ENCODE data around the gene CNGB1.
"Not testable (repeated sequence)": the region's sequence is repeated elsewhere in the genome, so short reads cannot be mapped to it uniquely, and the experiment has no call there.

CNGB1 gene

DNA sequence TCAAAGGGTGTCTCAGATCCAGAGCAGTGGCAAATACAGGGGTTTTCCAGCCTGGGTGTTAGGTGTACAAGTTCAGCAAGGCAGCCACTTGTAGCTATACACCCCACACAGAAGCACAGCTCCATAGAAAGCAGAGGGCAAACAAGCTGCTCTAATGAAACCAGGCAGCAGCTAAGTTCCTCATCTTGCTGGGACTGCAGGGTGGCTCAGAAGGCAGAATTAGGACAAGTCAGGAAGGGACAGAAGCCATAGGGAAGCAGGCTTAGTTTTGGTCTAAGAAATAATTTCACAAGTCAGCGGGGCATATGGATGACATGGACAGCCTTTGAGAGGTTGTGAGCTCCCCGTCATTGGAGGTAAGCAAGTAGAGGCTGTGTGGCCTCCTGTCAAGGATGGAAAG lies 23.7 kb downstream of the CNGB1 start:
- no peaks in the 10 kb centered on the region for H3K4me1 ChIP-seq (ENCODE audit: insufficient read depth, low read length)
- H3K9me3 ChIP-seq (ENCODE audit: control insufficient read depth, insufficient read depth, low read length): no peaks in the 10 kb centered on the region
- no peaks in the 10 kb centered on the region for H3K36me3 ChIP-seq (ENCODE audit: insufficient read depth, low read length)
- H3K9ac ChIP-seq (ENCODE audit: low read depth, low read length): no peak overlapping the region

DNA sequence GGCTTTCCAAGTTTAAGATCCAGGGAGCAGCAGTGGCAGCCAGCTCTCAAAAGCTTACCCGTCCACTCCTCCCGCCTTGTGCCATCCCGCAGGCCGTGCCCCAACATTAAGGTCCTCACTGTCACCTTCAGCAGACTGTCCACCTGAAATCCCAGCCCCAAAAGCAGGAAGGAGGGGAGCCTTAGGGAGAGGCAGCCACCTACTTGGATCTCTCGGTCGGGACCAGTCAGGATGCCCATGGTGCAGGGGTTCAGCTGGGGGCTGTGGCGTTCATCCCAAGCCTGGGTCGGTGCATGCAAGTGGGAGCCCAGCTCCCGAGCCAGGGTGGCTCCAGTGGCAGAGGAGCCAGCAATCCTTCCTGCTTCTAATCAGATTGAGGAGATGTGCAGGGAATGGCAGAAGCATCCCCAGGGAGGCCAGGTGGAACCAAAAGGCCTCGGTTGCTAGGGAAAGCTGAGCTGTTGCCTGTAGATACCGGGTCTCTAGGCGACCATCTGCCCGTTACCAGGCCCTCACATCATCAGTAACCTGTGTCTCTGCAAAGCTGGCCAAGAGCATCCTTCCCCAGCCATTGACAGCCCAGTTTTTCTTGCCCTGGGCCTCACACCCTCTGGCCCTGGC lies 24.6 kb downstream of the CNGB1 start:
- Histone ChIP-seq H3K36me3 (ENCODE audit: insufficient read depth, low read length) (no peaks in the 10 kb centered on the region), H3K9me3 (ENCODE audit: control insufficient read depth, insufficient read depth, low read length) (no peaks in the 10 kb centered on the region), H3K4me1 (ENCODE audit: insufficient read depth, low read length) (no peaks in the 10 kb centered on the region), H3K9ac (ENCODE audit: low read depth, low read length) (no peak overlapping the region)

DNA sequence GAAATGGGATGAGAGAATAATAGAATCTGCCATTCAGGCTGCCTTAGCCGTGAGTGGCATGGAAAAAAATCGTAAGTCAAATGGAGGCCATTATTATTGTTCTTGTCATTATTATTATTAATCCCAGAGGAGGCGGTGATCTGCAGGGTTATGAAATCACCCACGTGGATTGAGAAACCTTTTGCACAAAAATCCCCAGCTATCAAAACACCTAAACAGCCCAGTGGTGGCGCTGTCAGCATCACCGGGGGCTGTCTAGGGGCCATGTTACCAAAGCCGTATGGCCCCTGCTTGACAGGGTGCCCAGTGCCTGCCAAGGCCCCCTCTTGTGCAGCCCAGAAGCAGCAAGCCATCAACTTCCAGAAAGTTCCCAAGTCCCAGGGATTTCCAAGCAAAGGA lies 25.2 kb downstream of the CNGB1 start:
- no peaks in the 10 kb centered on the region for H3K4me1 ChIP-seq (ENCODE audit: insufficient read depth, low read length)
- no peaks in the 10 kb centered on the region for H3K36me3 ChIP-seq (ENCODE audit: insufficient read depth, low read length)
- H3K9ac ChIP-seq (ENCODE audit: low read depth, low read length): no peak overlapping the region
- no peaks in the 10 kb centered on the region for H3K9me3 ChIP-seq (ENCODE audit: control insufficient read depth, insufficient read depth, low read length)

DNA sequence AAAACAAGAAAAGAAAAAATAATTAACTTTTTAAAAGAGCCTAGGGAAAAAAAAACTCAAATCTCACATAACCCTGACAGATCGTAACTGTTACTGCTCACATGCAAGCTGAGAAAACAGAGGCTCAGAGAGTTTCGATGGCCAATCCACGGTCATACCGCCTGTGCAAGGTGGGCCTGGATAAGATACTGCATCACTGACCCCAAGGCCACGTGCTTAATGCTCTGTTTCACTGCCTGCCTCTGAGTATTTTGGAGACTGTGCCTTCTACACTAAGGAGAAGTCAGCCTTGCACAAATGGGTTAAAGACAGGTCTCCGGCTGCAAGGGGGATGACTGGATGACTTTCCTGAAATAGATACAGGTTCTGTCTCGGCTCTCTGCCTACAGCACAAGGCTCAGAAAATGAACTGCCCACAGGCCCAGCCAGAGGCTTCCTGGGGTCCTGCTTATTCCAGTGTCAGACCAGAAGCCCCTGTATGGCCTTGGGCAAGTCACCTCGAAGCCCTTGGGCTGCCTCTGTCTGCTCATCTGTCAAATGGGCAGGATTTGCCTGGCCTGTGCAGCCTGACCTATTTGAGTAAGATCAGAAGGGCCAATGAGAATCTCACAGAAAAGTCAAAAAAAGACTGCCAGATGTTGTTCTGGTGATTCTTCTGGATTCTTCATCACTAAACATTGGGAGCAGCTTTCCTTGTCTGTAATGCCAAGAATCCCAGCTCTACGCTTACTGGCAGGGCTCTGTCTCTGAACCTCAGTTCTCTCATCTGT lies 25.8 kb downstream of the CNGB1 start:
- Histone ChIP-seq H3K36me3 (ENCODE audit: insufficient read depth, low read length) (no peaks in the 10 kb centered on the region), H3K9me3 (ENCODE audit: control insufficient read depth, insufficient read depth, low read length) (no peaks in the 10 kb centered on the region), H3K9ac (ENCODE audit: low read depth, low read length) (no peak overlapping the region), H3K4me1 (ENCODE audit: insufficient read depth, low read length) (no peaks in the 10 kb centered on the region)

DNA sequence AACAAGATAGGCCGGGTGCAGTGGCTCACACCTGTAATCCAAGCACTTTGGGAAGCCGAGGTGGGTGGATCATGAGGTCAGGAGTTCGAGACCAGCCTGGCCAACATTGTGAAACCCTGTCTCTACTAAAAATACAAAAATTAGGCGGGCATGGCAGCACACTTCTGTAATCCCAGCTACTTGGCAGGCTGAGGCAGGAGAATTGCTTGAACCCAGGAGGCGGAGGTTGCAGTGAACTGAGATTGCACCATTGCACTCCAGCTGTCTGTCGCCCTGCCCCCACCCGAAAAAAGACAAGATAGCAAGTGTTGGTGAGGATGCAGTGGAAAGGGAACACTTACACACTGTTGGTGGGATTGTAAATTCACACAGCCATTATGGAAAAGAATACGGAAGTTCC lies 27.5 kb downstream of the CNGB1 start:
- H3K4me1 ChIP-seq (ENCODE audit: insufficient read depth, low read length); H3K9ac ChIP-seq (ENCODE audit: low read depth, low read length); H3K9me3 ChIP-seq (ENCODE audit: control insufficient read depth, insufficient read depth, low read length); H3K36me3 ChIP-seq (ENCODE audit: insufficient read depth, low read length): not testable (repeated sequence)

DNA sequence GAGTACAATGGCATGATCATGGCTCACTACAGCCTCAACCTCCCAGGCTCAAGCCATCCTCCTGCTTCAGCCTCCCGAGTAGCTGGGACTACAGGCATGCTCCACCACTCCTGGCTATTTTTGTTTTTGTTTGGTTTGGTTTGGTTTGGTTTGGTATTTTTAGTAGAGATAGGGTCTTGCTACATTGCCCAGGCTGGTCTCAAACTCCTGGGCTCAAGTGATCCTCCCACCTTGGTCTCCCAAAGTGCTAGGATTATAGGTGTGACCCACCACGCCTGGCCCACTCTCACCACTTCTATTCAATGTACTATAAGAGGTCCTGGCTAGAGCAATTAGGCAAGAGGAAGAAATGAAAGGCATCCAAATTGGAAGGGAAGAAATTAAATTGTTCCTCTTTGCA lies 29.0 kb downstream of the CNGB1 start:
- not testable (repeated sequence) for H3K9ac ChIP-seq (ENCODE audit: low read depth, low read length); H3K36me3 ChIP-seq (ENCODE audit: insufficient read depth, low read length); H3K4me1 ChIP-seq (ENCODE audit: insufficient read depth, low read length); H3K9me3 ChIP-seq (ENCODE audit: control insufficient read depth, insufficient read depth, low read length)

DNA sequence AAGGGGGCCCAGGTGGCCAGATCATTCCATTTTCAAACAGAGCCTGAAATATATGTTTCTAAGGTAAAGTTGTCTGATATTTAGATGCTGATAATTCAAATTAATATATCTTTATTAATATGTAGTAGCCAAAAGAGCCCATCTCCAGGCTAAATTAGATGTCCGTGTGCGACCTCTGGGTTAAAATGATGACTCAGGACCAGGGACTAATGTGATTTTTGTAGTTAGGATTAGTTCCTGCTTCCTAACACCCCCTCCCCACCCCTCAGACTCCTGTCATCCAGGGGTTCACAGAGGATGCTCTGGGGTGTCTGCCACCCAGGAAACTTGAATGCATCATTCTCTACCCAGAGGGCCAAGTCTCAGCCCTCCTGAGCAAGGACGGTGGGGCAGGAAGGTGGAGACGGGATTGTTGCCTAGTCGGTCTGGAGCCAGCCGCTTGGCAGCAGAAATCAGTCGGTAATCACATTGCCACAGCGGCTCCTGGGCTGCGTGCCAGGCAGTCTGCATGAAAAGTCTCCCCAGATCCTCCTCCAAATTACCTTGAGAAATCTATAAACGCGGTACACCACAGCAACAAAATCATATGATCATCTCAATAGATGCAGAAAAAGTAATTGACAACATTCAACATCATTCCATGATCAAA lies 29.8 kb downstream of the CNGB1 start:
- no peaks in the 10 kb centered on the region for H3K36me3 ChIP-seq (ENCODE audit: insufficient read depth, low read length)
- H3K9ac ChIP-seq (ENCODE audit: low read depth, low read length): no peak overlapping the region
- no peaks in the 10 kb centered on the region for H3K9me3 ChIP-seq (ENCODE audit: control insufficient read depth, insufficient read depth, low read length)
- H3K4me1 ChIP-seq (ENCODE audit: insufficient read depth, low read length): no peaks in the 10 kb centered on the region; the same call in 1 of the 2 replicates

DNA sequence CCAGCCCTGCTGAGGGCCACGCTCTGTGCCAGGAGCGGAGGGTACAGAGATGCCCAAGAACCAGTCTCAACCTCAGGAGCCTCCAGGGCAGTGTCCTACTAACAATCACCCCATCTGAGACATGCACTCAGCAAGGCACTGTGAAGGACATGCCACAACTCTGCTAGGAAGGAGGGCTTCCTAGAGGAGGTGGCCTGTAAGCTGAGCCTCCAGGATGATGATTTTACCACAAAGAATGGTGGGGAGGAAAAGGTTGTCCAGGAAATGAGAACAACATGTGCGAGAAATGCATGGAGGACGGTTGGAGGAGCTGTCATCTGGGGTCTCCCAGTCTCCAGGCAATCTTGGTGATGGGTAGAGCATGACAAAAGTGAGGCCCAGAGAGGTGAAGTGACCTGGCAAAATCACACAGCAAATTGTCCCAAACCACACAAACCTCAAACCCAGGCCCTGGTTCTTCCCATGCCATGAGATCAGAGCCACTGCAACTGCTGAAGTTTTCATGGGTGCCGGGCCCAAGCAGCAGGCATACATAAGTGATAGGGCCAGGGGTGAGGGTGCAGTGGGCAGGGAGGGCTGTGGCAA lies 30.5 kb downstream of the CNGB1 start:
- Histone ChIP-seq H3K9ac (ENCODE audit: low read depth, low read length) (no peak overlapping the region), H3K36me3 (ENCODE audit: insufficient read depth, low read length) (no peaks in the 10 kb centered on the region), H3K9me3 (ENCODE audit: control insufficient read depth, insufficient read depth, low read length) (no peaks in the 10 kb centered on the region), H3K4me1 (ENCODE audit: insufficient read depth, low read length) (no peaks in the 10 kb centered on the region; the same call in 1 of the 2 replicates)

DNA sequence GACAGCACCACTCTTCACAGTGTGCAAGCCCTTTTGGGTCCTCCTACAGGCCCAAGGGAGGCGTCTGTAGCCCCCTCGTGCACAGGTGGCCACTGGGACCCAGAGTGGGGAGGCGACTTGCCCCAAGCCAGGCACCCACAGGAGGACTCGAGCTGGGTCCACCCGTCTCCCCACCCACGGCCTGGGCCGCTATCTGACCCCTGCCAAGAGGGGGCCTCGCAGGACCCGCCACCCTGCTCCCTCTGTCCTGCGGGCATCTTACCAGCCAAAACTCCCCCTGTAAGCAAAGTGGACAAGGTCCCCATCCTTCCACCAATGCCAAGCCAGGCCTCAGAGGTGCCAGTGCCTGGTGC lies 31.1 kb downstream of the CNGB1 start:
- no peaks in the 10 kb centered on the region; the same call in 1 of the 2 replicates for H3K4me1 ChIP-seq (ENCODE audit: insufficient read depth, low read length)
- no peaks in the 10 kb centered on the region for H3K36me3 ChIP-seq (ENCODE audit: insufficient read depth, low read length)
- H3K9ac ChIP-seq (ENCODE audit: low read depth, low read length): no peak overlapping the region
- H3K9me3 ChIP-seq (ENCODE audit: control insufficient read depth, insufficient read depth, low read length): no peaks in the 10 kb centered on the region

DNA sequence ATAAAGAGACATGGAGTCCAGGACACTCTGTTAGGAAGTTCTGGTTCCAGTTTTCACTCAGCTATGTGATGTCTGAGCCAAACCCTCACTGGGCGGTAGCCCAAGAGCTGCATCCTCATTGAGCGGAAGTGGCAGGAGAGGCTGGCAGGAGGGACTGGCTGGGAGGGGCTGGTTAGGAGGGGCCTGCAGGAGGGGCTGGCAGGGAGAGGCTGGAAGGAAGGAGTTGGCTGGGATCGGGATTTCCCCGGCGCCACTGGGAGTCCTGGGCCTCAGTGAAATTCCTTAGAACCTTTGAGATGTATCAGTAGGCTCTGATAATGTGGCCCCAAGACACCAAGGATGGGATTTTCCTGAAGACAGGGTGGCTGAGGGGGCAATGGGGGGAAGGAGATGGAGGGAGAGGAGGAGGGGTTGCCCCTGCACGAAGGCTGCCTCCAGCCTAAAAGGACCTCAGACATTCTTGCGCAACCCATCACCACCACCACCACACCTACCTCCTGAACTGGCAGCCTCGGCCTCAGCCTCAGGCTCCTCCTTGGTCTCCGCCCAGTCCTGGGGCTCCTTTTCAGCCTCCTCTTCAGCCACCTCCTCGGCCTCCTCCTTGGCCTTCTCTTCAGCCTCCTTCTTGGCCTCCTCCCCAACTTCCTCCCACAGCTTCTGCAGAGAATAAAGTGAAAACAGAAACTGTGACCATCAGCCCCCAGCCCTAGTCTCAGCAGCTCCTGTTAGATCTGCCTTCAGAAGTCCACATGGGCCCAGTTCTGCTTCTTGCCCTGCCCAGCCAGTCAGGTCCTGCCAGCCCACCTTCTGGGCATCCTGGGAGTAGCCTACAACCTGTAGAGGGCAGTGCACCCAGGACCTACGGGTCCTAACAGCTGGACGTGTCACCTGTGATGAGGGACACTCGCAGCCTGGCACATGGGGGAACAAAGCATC lies 31.7 kb downstream of the CNGB1 start:
- Histone ChIP-seq H3K9ac (ENCODE audit: low read depth, low read length) (no peak overlapping the region), H3K4me1 (ENCODE audit: insufficient read depth, low read length) (no peaks in the 10 kb centered on the region; the same call in 1 of the 2 replicates), H3K9me3 (ENCODE audit: control insufficient read depth, insufficient read depth, low read length) (no peaks in the 10 kb centered on the region), H3K36me3 (ENCODE audit: insufficient read depth, low read length) (no peaks in the 10 kb centered on the region)

DNA sequence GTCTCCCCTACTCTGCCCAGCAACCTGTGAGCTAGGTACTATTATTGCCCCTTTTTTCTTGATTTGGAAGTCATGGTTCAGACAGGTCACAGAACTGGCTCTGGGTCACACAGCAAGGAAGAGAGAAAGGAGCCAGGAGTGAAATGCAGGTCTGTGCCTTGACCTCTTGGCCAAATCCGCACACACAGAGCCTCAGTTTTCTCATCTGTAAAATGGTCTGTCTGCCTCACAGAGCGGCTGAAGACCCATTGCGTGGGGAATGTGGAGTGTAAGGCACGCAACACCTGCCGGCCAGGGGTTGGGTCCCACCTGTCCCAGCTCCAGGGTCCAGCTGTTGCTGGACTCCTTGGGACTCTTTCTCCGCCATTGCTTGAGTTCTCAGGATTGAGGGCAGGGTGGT lies 32.4 kb downstream of the CNGB1 start:
- H3K9ac ChIP-seq (ENCODE audit: low read depth, low read length): no peak overlapping the region
- H3K4me1 ChIP-seq (ENCODE audit: insufficient read depth, low read length): no peaks in the 10 kb centered on the region; the same call in 1 of the 2 replicates
- H3K9me3 ChIP-seq (ENCODE audit: control insufficient read depth, insufficient read depth, low read length): no peaks in the 10 kb centered on the region

DNA sequence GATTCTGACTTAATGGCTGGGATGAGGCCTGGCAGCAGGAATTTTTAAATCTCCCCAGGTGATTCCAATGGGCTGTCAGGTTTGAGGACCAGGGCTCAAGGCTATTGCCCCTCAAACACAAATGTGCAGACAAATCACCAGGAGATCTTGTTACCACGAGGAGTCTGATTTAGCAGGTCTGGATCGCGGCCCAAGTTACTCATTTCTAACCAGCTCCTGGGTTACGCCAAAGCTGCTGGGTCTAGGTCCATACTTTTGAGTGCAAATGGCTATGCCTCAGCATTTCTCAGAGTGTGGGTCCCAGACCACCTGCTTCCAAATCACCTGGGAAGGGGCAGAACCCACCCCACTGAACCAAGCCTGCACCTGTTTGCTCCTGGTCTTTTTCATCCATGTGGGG lies 33.1 kb downstream of the CNGB1 start:
- Histone ChIP-seq H3K36me3 (ENCODE audit: insufficient read depth, low read length) (no peaks in the 10 kb centered on the region), H3K9me3 (ENCODE audit: control insufficient read depth, insufficient read depth, low read length) (no peaks in the 10 kb centered on the region), H3K9ac (ENCODE audit: low read depth, low read length) (no peak overlapping the region), H3K4me1 (ENCODE audit: insufficient read depth, low read length) (no peaks in the 10 kb centered on the region; the same call in 1 of the 2 replicates)

More for the DNA sequence above, 32.4 kb downstream of the CNGB1 start:
- H3K36me3 ChIP-seq (ENCODE audit: insufficient read depth, low read length): no peaks in the 10 kb centered on the region

DNA sequence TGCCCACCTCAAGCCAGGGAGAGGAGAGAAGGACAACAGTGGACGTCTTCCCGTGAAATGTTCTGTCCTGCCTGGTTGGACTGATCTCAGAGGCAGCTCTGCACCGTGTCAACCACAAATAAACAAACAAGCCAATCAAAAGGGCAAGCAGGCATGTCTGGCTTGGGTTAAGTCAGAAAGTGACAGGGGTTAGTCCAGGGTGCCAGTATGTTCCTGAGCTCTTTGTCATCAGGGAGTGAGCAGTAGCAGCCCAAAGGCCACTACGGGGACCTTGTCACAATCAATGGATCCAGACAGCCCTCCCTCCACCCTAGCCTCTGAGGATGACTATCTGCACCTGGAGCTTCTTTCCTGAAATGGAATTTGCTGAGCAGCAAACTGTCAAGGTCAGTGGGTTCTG lies 35.0 kb downstream of the CNGB1 start:
- Histone ChIP-seq H3K9me3 (ENCODE audit: control insufficient read depth, insufficient read depth, low read length) (no peaks in the 10 kb centered on the region; the same call in 1 of the 2 replicates), H3K36me3 (ENCODE audit: insufficient read depth, low read length) (no peaks in the 10 kb centered on the region), H3K4me1 (ENCODE audit: insufficient read depth, low read length) (no peaks in the 10 kb centered on the region; the same call in 1 of the 2 replicates), H3K9ac (ENCODE audit: low read depth, low read length) (no peak overlapping the region)

DNA sequence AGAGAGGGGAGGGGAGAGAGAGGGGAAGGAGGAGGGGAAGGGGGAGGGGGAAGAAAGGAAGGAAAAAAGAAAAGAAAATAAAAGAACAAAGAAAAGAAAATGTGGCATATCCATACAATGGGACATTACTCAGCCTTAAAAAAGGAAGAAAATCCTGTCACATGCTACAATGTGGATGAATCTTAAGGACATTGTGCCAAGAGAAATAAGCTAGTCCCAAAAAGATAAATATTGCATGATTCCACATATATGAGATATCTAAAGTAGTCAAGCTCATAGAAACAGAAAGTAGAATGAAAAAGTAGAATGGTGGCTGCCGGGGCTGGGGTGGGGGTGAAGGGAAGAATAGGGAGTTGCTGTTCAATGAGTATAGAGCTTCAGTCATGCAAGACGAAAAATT lies 40.4 kb downstream of the CNGB1 start:
- Histone ChIP-seq H3K4me1 (ENCODE audit: insufficient read depth, low read length) (no peaks in the 10 kb centered on the region), H3K9ac (ENCODE audit: low read depth, low read length) (no peak overlapping the region), H3K9me3 (ENCODE audit: control insufficient read depth, insufficient read depth, low read length) (peaks cover 2% of the 10 kb centered on the region; the same call in 1 of the 2 replicates), H3K36me3 (ENCODE audit: insufficient read depth, low read length) (no peaks in the 10 kb centered on the region)
